Heart right ventricle (tissue), 16 donors: ENCODE data around the gene BICDL2. TPM values are rescaled to one million over a fixed set of nuclear protein-coding genes. Genes with fewer than 3 reads are reported as not detected.

Experiments
- ATAC-seq, 8 donors: fragments of 200-7000 bp; cut with Tn5 transposase; one replicate each; pipeline ENCODE4 v1.9.1; 2020; ENCODE audit warnings: mild to moderate bottlenecking in 8 of 8, moderate library complexity in 8 of 8, moderate number of reproducible peaks in 1 of 8
- DNase-seq, 2 donors: peaks; one replicate each; pipeline ENCODE4 v3.0.0-alpha.2; 2020
- H3K27ac ChIP-seq, 10 donors: fragments of 200-600 bp; sonication (generic) in 2 of 10; one replicate each; pipeline versions ENCODE4 v1.5.0 to v1.8.0; 2020 to 2022; ENCODE audit warnings: mild to moderate bottlenecking in 3 of 10
- H3K27me3 ChIP-seq, 7 donors: fragments of 200-600 bp; one replicate each; pipeline ENCODE4 v1.8.0; 2021 to 2022; ENCODE audit warnings: mild to moderate bottlenecking in 2 of 7
- H3K36me3 ChIP-seq, 9 donors: fragments of 200-600 bp; sonication (generic) in 1 of 9; one replicate each; pipeline versions ENCODE4 v1.5.0 to v1.8.0; 2020 to 2022; ENCODE audit warnings: mild to moderate bottlenecking in 2 of 9
- H3K4me1 ChIP-seq, 9 donors: fragments of 200-600 bp; sonication (generic) in 1 of 9; one replicate each; pipeline versions ENCODE4 v1.5.0 to v1.8.0; 2020 to 2022; ENCODE audit warnings: mild to moderate bottlenecking in 4 of 9
- H3K4me3 ChIP-seq, 10 donors: fragments of 200-600 bp; sonication (generic) in 2 of 10; one replicate each; pipeline versions ENCODE4 v1.5.0 to v1.8.0; 2020 to 2022; ENCODE audit warnings: mild to moderate bottlenecking in 7 of 10, moderate library complexity in 2 of 10
- H3K9me3 ChIP-seq, 11 donors: fragments of 200-600 bp in 10 of 11; sonication (generic) in 2 of 11; one replicate each; pipeline versions ENCODE4 v1.5.0 to v1.8.0; 2013 to 2022; ENCODE audit warnings: mild to moderate bottlenecking in 2 of 11, control low read depth in 1 of 11, moderate library complexity in 1 of 11
- WGBS, 2 donors: extraction: QIAGEN DNeasy Blood & Tissue Kit; methylation state at CpG; one replicate each; pipeline ENCODE4 v1.1.7; 2013; ENCODE audit warnings: inconsistent platforms in 1 of 2; 5-methylcytosine and 5-hydroxymethylcytosine counted together
- intact Hi-C, 10 donors: fragments of 100-400 bp; cut with DNase I; formaldehyde crosslinking; loops; one replicate each; pipeline versions ENCODE4 v1.11.1 to v1.14.2; 2022
- polyA plus RNA-seq, 2 donors: library from polyadenylated mRNA; stranded (reverse); fragments of 200-250 nt; gene quantifications; one replicate each; pipeline ENCODE4 v1.2.3, GENCODE V29; 2013
- total RNA-seq, 10 donors: library from RNA; stranded (reverse); fragmentation: NEBNext Ultra II Directional in 3 of 10; extraction: Animal tissue kit (Norgen Biotek cat#: 25700) in 3 of 10; gene quantifications; one replicate each; pipeline versions ENCODE4 v1.2.1 to v1.2.4, GENCODE V29; 2021 to 2023
- TF ChIP-seq, protein P1 (sequence below), 9 donors: fragments of 200-600 bp; sonication (generic) in 2 of 9; IDR thresholded peaks; one replicate each; pipeline versions ENCODE4 v1.5.0 to v1.8.0; 2021 to 2022; ENCODE audit warnings: antibody characterized with exemption in 9 of 9, mild to moderate bottlenecking in 5 of 9, moderate library complexity in 1 of 9
- donor health status: Arrhythmogenic right ventricular cardiomyopathy.
- donor health status: ischemic (EF 13 %, LVEDD 7.1; RV severe dilation, severe dysfunction).
- donor health status: healthy with polysubstance abuse.
- donor health status: DM: no; HTN: yes; CAD: no.
- donor health status: DM: no; HTN: no; CAD: no.
- donor health status: ischemic (EF 25% LVEDD 6.9; RV normal size, moderate dysfunction).
- donor health status: ischemic (EF 25% LVEDD 5.7; RV mildly dilated, moderate dysfunction).
- donor health status: healthy.
- donor health status: DM: yes; HTN: yes; CAD: no.
- donor health status: Ischemic cardiomyopathy.
- donor health status: ischemic (EF 35%, LVEDD 5.7; RV mildly dilated, moderate dysfunction).
- donor health status: nonischemic (EF 11% LVEDD 7.7; RV severe dilation, severe dysfunction).
- donor health status: DM: yes; HTN: yes; CAD: no.
- donor health status: PGD.
- donor health status: ischemic (EF 29% LVEDD 5.4; RV normal size, mild dysfunction).
- donor health status: nonischemic (EF 23%, LVEDD 6.1; RV moderate dilation, normal function).

Gene BICDL2
- total and polyA plus RNA-seq, 12 donors = 0.04 TPM; not detected in 11

DNA sequence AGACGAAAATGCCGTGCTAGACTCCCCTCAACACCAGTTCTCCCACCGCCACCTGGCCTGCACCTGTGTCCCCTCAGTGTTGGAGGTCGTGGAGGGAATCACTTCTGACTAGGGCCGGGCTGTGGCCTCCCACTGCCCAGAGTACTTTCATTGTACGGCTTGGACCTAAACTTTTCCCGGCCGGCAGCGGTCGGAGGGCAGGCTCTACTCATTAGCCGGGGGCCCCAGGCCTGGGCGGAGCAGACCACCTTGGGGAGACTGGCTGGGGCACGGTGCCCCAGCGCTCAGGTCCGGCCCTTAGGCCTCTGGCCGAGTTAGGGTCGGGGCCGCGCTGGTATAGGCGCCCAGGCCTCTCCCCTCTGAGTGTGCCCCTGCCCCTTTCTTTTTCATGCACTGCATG is 19.4 kb downstream of the BICDL2 start:
- Histone ChIP-seq H3K4me3 (no peak overlapping the region), H3K27ac (no peak overlapping the region), H3K4me1 (peaks cover 9 to 42% (median 35%) of the 10 kb centered on the region in 9 donors), H3K36me3 (no peaks in the 10 kb centered on the region), H3K27me3 (peaks cover 19 to 63% (median 42%) of the 10 kb centered on the region in 7 donors), H3K9me3 (no peaks in the 10 kb centered on the region)
- DNase-seq = no peak
- 45 to 60% methylated on average over 20 of the region's 20 CpGs for WGBS, 2 donors
- intact Hi-C loops = no loop called here
- ATAC-seq = no peak
- TF ChIP-seq, protein P1, sequence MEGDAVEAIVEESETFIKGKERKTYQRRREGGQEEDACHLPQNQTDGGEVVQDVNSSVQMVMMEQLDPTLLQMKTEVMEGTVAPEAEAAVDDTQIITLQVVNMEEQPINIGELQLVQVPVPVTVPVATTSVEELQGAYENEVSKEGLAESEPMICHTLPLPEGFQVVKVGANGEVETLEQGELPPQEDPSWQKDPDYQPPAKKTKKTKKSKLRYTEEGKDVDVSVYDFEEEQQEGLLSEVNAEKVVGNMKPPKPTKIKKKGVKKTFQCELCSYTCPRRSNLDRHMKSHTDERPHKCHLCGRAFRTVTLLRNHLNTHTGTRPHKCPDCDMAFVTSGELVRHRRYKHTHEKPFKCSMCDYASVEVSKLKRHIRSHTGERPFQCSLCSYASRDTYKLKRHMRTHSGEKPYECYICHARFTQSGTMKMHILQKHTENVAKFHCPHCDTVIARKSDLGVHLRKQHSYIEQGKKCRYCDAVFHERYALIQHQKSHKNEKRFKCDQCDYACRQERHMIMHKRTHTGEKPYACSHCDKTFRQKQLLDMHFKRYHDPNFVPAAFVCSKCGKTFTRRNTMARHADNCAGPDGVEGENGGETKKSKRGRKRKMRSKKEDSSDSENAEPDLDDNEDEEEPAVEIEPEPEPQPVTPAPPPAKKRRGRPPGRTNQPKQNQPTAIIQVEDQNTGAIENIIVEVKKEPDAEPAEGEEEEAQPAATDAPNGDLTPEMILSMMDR (IDR thresholded peaks at IDR 0.05) = no peak

DNA sequence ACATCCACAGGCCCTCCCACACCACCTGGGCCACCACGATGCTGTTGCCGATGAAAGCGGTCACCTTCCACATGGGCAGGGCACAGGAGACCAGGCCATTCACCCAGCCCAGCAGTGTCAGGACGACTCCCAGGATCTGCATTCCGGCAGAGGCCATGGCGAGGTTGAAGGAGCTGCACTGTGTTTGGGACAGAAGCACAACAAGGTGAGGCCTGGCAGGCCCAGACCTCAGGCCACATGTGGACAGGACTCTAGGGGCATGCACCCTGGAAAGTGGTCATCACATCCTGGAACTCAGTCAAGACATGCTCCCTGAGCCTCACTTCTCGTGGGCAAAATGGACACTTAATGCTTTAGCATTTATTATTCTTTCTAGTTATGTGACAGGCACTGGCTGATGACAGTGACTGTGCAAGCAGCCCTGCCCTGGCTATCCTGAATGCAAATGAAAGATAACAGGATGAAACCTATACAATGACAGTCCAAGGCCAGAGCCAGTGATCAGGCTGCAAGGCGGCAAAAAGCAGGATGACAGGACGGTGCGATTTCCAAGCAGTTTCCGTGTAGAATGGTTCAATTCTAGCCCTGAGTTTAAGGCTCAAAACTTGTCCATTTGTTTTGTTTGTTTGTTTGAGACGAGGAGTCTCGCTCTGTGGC is 20.8 kb downstream of the BICDL2 start:
- H3K27ac ChIP-seq = no peak overlapping the region
- H3K36me3 ChIP-seq = no peaks in the 10 kb centered on the region
- DNase-seq = no peak
- peaks cover 0 to 28% (median 22%) of the 10 kb centered on the region in 9 donors for H3K4me1 ChIP-seq
- WGBS, 2 donors = 84 to 86% methylated on average over 13 of the region's 13 CpGs
- H3K9me3 ChIP-seq = no peaks in the 10 kb centered on the region
- no peak overlapping the region for H3K4me3 ChIP-seq
- TF ChIP-seq, protein P1 (IDR thresholded peaks at IDR 0.05) = no peak
- H3K27me3 ChIP-seq = peaks cover 19 to 76% (median 55%) of the 10 kb centered on the region in 7 donors
- no peak for ATAC-seq
- intact Hi-C loops = no loop called here

DNA sequence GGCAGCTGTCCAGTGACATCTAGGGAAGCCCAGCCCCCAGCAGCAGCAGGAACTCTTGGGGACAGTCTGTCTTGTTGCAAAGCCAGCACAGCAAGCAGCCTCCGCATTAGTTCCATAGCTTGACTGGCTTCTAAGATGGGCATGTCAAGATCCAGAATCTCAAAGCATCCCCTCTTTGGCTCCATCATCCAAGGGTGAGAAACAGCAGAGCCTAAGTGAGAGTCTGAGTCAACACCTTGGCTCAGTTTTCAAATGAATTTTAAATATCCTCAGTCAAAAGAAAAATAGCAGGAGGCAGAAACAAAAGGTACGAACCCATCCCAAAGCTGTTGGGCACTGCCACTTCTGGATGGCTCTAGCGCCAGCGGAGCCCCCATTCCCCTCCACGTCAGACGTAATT is 21.8 kb downstream of the BICDL2 start:
- ATAC-seq = no peak
- WGBS, 2 donors = 82 to 86% methylated on average over 6 of the region's 6 CpGs
- H3K27me3 ChIP-seq = peaks cover 19 to 85% (median 62%) of the 10 kb centered on the region in 7 donors

DNA sequence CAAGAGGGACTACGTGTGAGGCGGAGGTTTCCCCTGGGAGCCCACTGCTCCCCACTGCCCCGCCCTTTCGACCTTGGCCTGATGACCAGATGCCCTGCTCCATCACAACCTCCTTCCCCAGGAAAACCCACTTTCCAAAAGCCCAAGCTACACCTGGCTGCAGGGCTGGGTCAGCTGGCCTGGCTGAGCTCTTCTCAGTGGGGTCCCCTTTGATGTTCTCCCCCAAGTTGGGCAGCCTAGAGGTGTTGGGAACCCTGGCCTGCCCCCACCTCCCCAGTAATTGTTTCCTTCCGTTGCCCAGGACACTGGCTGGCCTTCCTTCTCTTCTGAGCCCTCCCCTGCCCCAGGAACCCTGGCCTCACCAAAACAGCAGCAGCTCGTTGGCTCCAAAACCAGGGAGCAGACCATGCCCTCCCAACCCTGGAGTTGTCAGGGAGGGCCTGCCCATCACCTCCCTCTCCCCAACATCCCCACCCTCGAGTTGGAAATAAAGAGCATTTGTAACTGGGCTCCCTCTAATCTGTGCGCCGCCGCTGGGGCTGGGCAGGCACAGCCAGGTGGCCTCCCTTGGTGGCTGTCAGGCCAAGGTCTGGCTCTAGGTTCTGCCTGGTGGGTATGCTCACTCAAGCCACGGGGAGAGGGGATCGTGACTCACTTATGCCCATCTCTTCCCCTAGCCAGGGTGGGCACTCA is 22.6 kb downstream of the BICDL2 start:
- Histone ChIP-seq H3K9me3 (no peaks in the 10 kb centered on the region), H3K4me3 (no peak overlapping the region), H3K4me1 (peaks cover 0 to 14% (median 8%) of the 10 kb centered on the region in 9 donors), H3K27me3 (peaks cover 19 to 93% (median 71%) of the 10 kb centered on the region in 7 donors), H3K27ac (no peak overlapping the region), H3K36me3 (no peaks in the 10 kb centered on the region)
- DNase-seq (no peak), ATAC-seq (no peak)
- TF ChIP-seq, protein P1 (IDR thresholded peaks at IDR 0.05) = no peak
- WGBS, 2 donors = 39 to 51% methylated on average over 12 of the region's 12 CpGs
- intact Hi-C loops = no loop called here

More for the DNA sequence above, 21.8 kb downstream of the BICDL2 start:
- no peak for DNase-seq
- H3K36me3 ChIP-seq = no peaks in the 10 kb centered on the region
- no peaks in the 10 kb centered on the region for H3K9me3 ChIP-seq
- H3K4me1 ChIP-seq = peaks cover 0 to 20% (median 14%) of the 10 kb centered on the region in 9 donors
- TF ChIP-seq, protein P1 (IDR thresholded peaks at IDR 0.05) = no peak
- no peak overlapping the region for H3K27ac ChIP-seq
- H3K4me3 ChIP-seq = no peak overlapping the region
- intact Hi-C loops = no loop called here
